SK-N-SH treated with all-trans-retinoic acid at 6 μM for 48 hours (cell line): Measurements from ENCODE around the gene CUBN.

Source experiments
- ARNTL ChIP-seq: fragments of 450-650 bp; formaldehyde crosslinking; IDR thresholded peaks from 2 replicates; pipeline ENCODE4 v1.5.0; 2020; ENCODE audit warnings: low read depth, mild to moderate bottlenecking, moderate library complexity, borderline replicate concordance
- OSR1 ChIP-seq: fragments of 250-450 bp; sonication (Bioruptor Pico); IDR thresholded peaks from 2 replicates; pipeline ENCODE4 v1.8.0; 2022; ENCODE audit warnings: moderate library complexity, mild to moderate bottlenecking, inconsistent platforms

- TF ChIP-seq OSR1 (CRISPR knock-in tag): no peak
- no peak for TF ChIP-seq ARNTL (CRISPR knock-in tag)
Measured at GRCh38 chr10:16788125-16788524, 341.5 kb downstream of the CUBN start.
